Sigmoid colon (tissue), 4 donors: ENCODE data around the gene ADCY7.

Source experiments
- EP300 ChIP-seq, 4 donors: sonication (generic); formaldehyde crosslinking; IDR thresholded peaks; one replicate each; pipeline ENCODE4 v1.6.1; 2017; ENCODE audit warnings: antibody characterized with exemption in 4 of 4
- POLR2A ChIP-seq, 2 donors: fragments of 450-650 bp; IDR thresholded peaks; one replicate each; pipeline ENCODE4 v1.6.1; 2016; ENCODE audit warnings: antibody characterized with exemption in 2 of 2, mild to moderate bottlenecking in 2 of 2, moderate library complexity in 2 of 2
- POLR2AphosphoS5 ChIP-seq, 4 donors: sonication (generic); formaldehyde crosslinking; IDR thresholded peaks; one replicate each; pipeline ENCODE4 v1.6.1; 2017; ENCODE audit warnings: antibody characterized with exemption in 4 of 4
- TF ChIP-seq, protein P1 (sequence below), 4 experiments: fragments of 450-650 bp in 3 of 4; fragments of 200-600 bp in 1 of 4; IDR thresholded peaks; one replicate each; pipeline ENCODE4 v1.5.1; 2016 to 2019; ENCODE audit warnings: antibody characterized with exemption in 4 of 4, mild to moderate bottlenecking in 3 of 4, moderate library complexity in 2 of 4

DNA sequence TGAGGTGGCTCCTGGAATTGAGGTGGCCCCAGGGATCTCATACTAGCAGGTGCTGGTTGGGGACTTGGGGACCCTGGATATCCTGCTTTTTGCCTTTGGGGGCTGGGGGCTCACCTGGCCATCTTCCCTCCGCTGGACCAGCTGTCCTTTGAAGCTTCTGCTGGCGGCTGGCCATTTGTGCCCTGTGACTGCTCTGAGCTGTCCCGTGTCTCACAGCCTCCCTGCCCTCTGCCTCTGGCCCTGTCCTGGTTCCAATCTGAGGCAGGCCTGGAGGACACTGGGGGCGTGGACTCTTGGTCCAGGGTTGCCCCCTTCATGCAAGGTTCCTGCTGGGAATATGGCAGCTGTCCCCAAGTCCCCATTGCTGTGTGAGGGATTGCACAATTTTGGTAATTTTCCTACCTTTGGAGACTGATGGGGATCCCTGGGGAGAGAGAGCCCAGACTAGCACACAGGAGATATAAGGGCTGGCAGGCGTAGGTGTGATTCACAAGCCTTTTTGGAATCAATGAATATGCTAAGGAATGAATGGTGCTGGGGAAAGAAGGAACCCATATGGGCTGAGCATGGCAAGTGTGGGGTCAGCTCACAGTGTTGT lies 19.2 kb downstream of the ADCY7 start:
- TF ChIP-seq, protein P1, sequence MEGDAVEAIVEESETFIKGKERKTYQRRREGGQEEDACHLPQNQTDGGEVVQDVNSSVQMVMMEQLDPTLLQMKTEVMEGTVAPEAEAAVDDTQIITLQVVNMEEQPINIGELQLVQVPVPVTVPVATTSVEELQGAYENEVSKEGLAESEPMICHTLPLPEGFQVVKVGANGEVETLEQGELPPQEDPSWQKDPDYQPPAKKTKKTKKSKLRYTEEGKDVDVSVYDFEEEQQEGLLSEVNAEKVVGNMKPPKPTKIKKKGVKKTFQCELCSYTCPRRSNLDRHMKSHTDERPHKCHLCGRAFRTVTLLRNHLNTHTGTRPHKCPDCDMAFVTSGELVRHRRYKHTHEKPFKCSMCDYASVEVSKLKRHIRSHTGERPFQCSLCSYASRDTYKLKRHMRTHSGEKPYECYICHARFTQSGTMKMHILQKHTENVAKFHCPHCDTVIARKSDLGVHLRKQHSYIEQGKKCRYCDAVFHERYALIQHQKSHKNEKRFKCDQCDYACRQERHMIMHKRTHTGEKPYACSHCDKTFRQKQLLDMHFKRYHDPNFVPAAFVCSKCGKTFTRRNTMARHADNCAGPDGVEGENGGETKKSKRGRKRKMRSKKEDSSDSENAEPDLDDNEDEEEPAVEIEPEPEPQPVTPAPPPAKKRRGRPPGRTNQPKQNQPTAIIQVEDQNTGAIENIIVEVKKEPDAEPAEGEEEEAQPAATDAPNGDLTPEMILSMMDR (IDR thresholded peaks at IDR 0.05): no peak
- TF ChIP-seq POLR2A (IDR thresholded peaks at IDR 0.05) (no peak), EP300 (IDR thresholded peaks at IDR 0.05) (no peak), POLR2AphosphoS5 (IDR thresholded peaks at IDR 0.05) (no peak)
